NB4 (cell line): ENCODE results near the gene CSF2.

Experiments
- POLR2A ChIP-seq: IDR thresholded peaks from 2 replicates; pipeline ENCODE4 v1.6.1; 2011; ENCODE audit warnings: mild to moderate bottlenecking; ENCODE audit not compliant: insufficient read length; ENCODE audit errors: extremely low read depth
- TF ChIP-seq, protein P1 (sequence below): IDR thresholded peaks from one replicate; pipeline ENCODE4 v1.5.1; 2012; ENCODE audit warnings: low read depth, low read length
- TF ChIP-seq, protein P2 (sequence below): IDR thresholded peaks from 2 replicates; pipeline ENCODE4 v1.6.1; 2011; ENCODE audit warnings: low read depth, low read length

DNA sequence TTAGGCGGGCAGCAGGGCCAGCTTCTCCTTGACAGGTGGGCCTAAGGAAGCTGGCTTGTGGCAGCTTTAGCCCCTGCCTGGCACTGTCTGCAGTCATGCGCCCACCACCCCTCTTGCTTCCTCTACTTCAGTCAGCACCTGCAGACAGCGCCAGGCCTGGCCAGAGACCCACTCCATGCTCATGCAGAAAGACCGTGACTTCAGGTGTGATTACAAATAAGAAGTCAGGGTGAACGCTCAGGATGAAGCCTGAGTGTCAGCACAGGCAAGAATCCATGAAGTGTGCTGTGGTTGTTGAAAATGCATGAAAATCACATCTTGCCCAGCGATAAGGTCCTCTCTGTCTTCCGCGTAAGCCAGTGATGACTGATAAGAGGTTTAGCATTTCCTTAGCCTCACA, 3.4 kb downstream of the CSF2 start:
- TF ChIP-seq, protein P1, sequence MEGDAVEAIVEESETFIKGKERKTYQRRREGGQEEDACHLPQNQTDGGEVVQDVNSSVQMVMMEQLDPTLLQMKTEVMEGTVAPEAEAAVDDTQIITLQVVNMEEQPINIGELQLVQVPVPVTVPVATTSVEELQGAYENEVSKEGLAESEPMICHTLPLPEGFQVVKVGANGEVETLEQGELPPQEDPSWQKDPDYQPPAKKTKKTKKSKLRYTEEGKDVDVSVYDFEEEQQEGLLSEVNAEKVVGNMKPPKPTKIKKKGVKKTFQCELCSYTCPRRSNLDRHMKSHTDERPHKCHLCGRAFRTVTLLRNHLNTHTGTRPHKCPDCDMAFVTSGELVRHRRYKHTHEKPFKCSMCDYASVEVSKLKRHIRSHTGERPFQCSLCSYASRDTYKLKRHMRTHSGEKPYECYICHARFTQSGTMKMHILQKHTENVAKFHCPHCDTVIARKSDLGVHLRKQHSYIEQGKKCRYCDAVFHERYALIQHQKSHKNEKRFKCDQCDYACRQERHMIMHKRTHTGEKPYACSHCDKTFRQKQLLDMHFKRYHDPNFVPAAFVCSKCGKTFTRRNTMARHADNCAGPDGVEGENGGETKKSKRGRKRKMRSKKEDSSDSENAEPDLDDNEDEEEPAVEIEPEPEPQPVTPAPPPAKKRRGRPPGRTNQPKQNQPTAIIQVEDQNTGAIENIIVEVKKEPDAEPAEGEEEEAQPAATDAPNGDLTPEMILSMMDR = no peak
- TF ChIP-seq POLR2A = no peak
- TF ChIP-seq, protein P2, sequence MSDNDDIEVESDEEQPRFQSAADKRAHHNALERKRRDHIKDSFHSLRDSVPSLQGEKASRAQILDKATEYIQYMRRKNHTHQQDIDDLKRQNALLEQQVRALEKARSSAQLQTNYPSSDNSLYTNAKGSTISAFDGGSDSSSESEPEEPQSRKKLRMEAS = no peak
